Middle frontal gyrus (tissue), 1 donor: ENCODE data around the gene IL1RAPL2.
"Not testable (repeated sequence)": the region's sequence is repeated elsewhere in the genome, so short reads cannot be mapped to it uniquely, and the experiment has no call there.

Experiments used
- DNase-seq: peaks from one replicate; pipeline ENCODE4 v3.0.0-alpha.2; 2015; ENCODE audit warnings: low spot score; ENCODE audit errors: extremely low spot score

Gene IL1RAPL2

DNA sequence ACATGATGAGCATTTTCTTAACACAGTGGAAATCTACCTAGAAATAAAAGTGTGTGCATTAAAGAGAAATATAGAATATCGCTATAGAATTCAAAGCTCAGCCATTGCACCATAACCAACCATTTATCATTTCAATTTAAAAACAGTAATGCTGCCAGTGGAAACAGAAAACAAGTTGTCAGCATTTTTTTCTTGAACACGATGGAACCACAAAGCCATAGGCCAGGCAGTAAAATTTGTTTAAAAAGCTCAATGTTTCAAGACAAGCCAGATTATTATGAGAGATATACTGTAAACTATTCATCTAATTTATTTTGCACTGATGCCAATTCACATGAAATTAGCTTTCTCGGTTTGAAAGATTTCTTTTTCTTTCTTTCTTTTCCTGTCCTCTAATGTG, 1209.7 kb downstream of the IL1RAPL2 start:
- DNase-seq: no peak

DNA sequence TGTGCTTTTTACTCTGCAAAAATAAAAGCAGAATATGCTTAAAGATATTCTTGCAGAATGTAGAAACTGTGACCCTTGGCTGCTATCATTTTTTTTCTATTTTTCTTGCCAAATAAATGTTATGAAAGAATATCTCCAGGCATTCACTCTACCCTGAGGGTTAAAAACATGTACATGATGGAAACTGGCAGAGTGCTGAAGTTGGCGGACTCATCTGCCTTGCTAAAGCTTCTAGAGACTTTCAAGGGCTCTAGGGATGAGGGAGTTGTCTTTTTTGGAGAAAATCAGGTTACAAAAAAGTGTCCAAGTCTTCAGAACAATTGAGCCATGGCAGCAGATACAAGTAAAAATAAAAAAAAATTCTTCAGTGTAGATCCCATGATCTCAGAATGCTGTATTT, 1215.8 kb downstream of the IL1RAPL2 start:
- DNase-seq: no peak

DNA sequence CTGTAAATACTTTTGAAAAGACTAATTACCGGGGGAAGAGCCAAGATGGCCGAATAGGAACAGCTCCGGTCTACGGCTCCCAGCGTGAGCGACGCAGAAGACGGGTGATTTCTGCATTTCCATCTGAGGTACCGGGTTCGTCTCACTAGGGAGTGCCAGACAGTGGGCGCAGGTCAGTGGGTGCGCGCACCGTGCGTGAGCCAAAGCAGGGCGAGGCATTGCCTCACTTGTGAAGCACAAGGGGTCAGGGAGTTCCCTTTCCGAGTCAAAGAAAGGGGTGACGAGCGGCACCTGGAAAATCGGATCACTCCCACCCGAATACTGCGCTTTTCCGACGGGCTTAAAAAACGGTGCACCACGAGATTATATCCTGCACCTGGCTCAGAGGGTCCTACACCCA, 1230.9 kb downstream of the IL1RAPL2 start:
- DNase-seq: not testable (repeated sequence)

GRCh38 chrX:105803891-105804290, 1237.9 kb downstream of the IL1RAPL2 start:
- DNase-seq: no peak

DNA sequence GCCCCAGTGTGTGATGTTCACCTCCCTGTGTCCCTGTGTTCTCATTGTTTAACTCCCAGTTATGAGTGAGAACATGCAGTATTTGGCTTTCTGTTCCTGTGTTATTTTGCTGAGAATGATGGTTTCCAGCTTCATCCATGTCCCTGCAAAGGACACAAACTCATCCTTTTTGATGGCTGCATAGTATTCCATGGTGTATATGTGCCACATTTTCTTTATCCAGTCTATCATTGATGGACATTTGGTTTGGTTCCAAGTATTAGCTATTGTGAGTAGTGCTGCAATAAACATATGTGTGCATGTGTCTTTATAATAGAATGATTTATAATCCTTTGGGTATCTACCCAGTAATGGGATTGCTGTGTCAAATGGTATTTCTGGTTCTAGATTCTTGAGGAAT, 1239.7 kb downstream of the IL1RAPL2 start:
- not testable (repeated sequence) for DNase-seq

GRCh38 chrX:105816517-105816916, 1250.5 kb downstream of the IL1RAPL2 start:
- DNase-seq: no peak
